SK-N-MC (cell line): Measurements from ENCODE around the gene GRAMD2A.

Experiments
- DNase-seq: peaks from one replicate; pipeline ENCODE4 v3.0.0-alpha.2; 2011; ENCODE audit warnings: low read depth, low spot score
- H3K27ac ChIP-seq: fragments of 200-600 bp; sonication (generic); 2 replicates; pipeline ENCODE4 v1.5.1; 2016; ENCODE audit warnings: mixed run types
- H3K36me3 ChIP-seq: fragments of 200-600 bp; sonication (generic); 2 replicates; pipeline ENCODE4 v1.6.1; 2017; ENCODE audit warnings: antibody characterized with exemption, low read length, mixed read lengths; ENCODE audit not compliant: insufficient read depth
- H3K4me3 ChIP-seq: fragments of 200-600 bp; sonication (generic); 2 replicates; pipeline ENCODE4 v1.5.1; 2016
- H3K9ac ChIP-seq: fragments of 200-600 bp; sonication (generic); 2 replicates; pipeline ENCODE4 v1.8.0; 2017; ENCODE audit warnings: mixed run types, mixed read lengths; ENCODE audit not compliant: insufficient read length
- H3K9me3 ChIP-seq: fragments of 200-600 bp; sonication (generic); 2 replicates; pipeline ENCODE4 v1.6.1; 2017; ENCODE audit warnings: low read depth, mild to moderate bottlenecking, antibody characterized with exemption, low read length, moderate library complexity, mixed read lengths
- EZH2 ChIP-seq: fragments of 200-600 bp; sonication (generic); IDR thresholded peaks from one replicate; pipeline ENCODE4 v1.6.1; 2017; ENCODE audit warnings: antibody characterized with exemption
- FOXP2 ChIP-seq: optimal IDR thresholded peaks from 2 replicates; pipeline ENCODE3; 2011; ENCODE audit warnings: mild to moderate bottlenecking, moderate library complexity; ENCODE audit not compliant: insufficient read depth; ENCODE audit errors: extremely low read length, control extremely low read depth
- POLR2AphosphoS5 ChIP-seq: IDR thresholded peaks from 2 replicates; pipeline ENCODE4 v1.6.1; 2012; ENCODE audit warnings: mild to moderate bottlenecking, low read depth, low read length, borderline replicate concordance

GRAMD2A gene

DNA sequence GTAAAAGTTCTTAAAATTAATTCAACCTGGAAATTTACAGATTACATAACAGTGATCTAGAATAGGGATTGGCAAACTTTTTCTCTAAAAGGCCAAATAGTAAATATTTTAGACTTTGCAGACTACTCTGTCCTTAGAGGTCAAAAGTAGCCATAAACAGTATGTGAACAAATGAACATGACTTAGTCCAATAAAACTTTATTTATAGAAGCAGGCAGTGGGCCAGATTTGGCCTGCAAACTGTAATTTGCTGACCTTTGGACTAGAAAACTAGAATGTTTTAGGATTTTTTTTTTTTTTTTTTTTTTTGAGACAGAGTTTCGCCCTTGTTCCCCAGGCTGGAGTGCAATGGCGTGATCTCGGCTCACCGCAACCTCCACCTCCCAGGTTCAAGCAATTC lies 67.3 kb downstream of the GRAMD2A start:
- TF ChIP-seq EZH2 (no peak), FOXP2 (no peak), POLR2AphosphoS5 (no peak)
- no peak overlapping the region for H3K27ac ChIP-seq
- DNase-seq = no peak

DNA sequence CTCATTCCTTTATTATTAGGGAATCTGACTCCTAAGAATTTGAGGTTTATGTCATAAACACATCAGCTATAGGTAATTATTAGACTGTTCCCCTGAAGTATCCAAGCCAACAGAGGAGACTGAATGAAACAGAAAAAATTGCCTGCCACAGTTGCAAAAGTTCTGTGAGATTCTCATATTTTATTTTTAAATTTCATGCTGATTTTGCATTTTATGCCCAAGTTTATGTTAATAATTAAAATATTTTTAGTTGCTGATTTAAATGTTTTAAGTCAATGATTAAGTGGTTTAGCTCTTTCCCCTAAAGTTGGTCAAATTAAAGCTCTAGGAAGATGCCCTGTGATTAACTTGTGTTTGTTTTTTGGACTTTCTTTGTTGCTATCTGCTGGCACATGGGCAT lies 69.2 kb downstream of the GRAMD2A start:
- Histone ChIP-seq H3K27ac (no peak overlapping the region), H3K36me3 (no peaks in the 10 kb centered on the region), H3K9ac (no peak overlapping the region), H3K4me3 (no peak overlapping the region), H3K9me3 (no peaks in the 10 kb centered on the region)
- DNase-seq = no peak
- TF ChIP-seq FOXP2 (no peak), EZH2 (no peak), POLR2AphosphoS5 (no peak)

More for the DNA sequence above, 67.3 kb downstream of the GRAMD2A start:
- Histone ChIP-seq H3K9me3 (no peaks in the 10 kb centered on the region), H3K36me3 (no peaks in the 10 kb centered on the region), H3K9ac (no peak overlapping the region), H3K4me3 (no peak overlapping the region)

DNA sequence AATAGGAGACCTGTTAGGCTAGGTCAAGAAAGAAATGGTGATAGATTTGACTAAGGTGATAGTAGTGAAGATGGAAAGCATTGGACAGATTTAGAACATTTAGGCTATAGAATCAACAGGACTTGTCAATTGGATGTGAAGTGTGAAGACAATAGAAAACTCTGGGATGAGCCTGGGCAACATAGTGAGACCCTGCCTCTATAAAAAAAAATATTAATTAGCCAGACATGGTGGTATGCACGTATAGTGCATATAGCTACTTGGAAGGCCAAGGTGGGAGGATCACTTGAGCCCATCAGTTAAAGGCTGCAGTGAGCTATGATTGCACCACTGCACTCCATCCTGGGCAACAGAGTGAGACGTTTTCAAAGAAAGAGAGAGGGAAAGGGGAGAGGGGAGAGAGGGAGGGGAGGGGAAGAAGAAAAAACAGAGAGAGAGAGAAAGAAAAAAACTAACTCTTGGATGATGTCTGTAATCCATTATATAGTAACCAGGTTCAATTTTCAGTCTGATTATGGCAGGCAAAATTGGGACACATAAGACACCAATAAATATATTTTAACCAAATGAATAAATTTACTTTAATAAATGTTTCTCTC lies 69.8 kb downstream of the GRAMD2A start:
- Histone ChIP-seq H3K9me3 (no peaks in the 10 kb centered on the region), H3K4me3 (no peak overlapping the region), H3K27ac (no peak overlapping the region), H3K9ac (no peak overlapping the region), H3K36me3 (no peaks in the 10 kb centered on the region)
- no peak for DNase-seq
- TF ChIP-seq EZH2 = no peak
- no peak for TF ChIP-seq POLR2AphosphoS5
- TF ChIP-seq FOXP2 = no peak

DNA sequence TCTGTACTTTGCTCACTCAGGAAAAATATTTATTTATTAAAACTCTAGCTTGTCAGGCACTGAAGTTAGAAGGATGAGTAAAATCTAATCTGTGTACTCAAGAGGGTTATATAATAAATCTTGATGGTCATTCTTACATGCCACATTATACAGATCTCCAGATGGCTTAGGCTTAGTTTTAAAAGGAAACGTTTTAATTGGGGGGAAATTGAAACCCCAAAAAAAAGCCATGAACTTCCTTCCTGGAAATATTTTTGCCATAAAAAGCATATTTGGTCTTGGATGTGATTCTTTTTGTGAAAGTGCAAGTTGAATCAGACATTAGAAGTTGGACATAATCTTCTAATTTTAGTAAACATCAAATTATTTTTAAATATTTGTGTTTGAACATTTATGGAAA lies 73.4 kb downstream of the GRAMD2A start:
- H3K9me3 ChIP-seq = no peaks in the 10 kb centered on the region
- TF ChIP-seq FOXP2 = no peak
- no peak for TF ChIP-seq EZH2

DNA sequence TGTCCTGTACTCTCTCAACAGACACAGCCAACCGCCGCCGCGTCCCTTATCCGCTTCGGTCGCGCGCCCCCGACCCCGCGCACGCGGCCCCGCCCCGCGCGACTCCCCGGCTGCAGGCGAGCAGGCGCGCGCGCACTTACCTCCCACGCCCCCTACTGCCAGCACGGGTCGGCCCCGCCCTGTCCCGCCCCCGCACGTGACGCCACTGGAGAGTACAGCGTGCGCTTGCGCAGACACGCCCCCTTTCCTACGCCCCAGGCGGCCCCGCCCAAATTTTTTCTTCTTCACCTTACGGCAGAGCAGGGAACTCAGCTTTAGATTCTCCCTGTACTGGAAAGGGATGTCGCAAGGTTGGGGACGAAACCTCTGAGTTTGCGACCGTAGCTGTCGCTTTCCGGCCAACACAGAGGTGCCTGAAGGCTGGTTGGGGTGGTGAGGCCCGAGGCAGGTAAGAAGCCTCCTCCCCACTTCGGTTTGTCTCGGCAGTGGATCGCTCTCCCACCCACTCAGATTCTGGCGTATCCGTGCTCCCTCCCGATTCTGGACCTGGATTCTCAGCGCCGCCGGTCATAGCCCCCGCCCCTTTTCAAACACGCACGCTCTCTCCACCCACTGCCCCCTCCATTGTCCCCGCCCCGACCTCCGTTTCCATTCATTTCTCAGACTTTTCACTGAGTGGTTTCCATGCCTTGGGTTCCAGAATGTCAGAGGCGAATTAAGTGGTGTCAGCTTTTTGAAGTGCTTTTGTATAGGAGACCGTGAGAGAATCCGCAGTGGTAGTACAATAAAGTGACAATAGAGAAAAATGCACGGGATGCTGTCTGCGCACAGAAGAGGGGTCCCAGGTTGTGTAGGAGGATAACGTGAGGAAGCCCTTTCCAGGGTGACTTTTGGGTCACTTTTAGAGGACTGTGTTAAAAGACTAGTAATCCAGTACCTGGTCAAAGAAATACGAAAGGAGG lies 79.3 kb downstream of the GRAMD2A start, which contains the start of the genes MYO9A and SENP8:
Gene MYO9A (minus strand): TSS at position 134 of the 962 bp plus-strand sequence. CDS start 71,587 bp downstream, outside the sequence.
Gene SENP8 (plus strand): TSS at position 387 of the 962 bp plus-strand sequence. CDS start 21,221 bp downstream, outside the sequence.
- peak; percentile 99 for DNase-seq
- Histone ChIP-seq H3K9me3 (no peaks in the 10 kb centered on the region), H3K4me3 (peak within 1 kb of the TSS; percentile 84), H3K27ac (peak within 1 kb of the TSS; percentile 94), H3K9ac (peak within 1 kb of the TSS; percentile 93), H3K36me3 (no peaks in the 10 kb centered on the region)
- TF ChIP-seq POLR2AphosphoS5 (peak; percentile 90), FOXP2 (peak; percentile 46), EZH2 (no peak)

More for the DNA sequence above, 73.4 kb downstream of the GRAMD2A start:
- Histone ChIP-seq H3K9ac (no peak overlapping the region), H3K4me3 (no peak overlapping the region), H3K36me3 (no peaks in the 10 kb centered on the region), H3K27ac (no peak overlapping the region)
- DNase-seq = no peak

DNA sequence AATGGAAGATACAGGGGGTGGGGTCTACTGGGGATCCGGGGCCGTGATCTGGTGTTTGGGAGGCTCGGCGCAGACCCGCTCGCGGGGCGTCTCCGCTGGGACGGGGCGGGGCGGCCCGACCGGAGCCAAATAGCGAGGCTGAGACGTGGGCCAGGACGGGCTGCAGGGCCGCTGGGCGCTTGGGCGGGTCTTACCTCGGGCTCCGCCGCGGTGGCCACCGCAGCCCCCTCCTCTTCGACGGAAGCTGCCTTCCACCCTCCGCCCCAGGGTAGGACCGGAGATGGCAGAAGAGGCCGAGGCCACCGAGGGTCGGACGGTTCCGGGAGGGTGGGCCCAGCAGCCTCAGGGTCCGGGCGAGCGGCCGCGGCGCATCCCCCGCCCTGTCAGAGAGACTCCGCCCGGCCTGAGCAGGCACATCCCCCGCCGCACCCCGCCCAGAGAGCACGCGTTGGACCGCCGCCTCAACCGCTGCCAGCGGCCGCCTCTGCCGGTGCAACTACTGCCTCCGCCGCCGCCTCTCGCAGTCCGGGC lies 80.0 kb downstream of the GRAMD2A start:
- no peak for DNase-seq
- H3K9ac ChIP-seq = peak overlapping the region; percentile 70
- peak overlapping the region; percentile 84 for H3K4me3 ChIP-seq
- H3K27ac ChIP-seq = no peak overlapping the region
- no peaks in the 10 kb centered on the region for H3K9me3 ChIP-seq
- TF ChIP-seq POLR2AphosphoS5 (no peak), FOXP2 (no peak), EZH2 (no peak)
- no peaks in the 10 kb centered on the region for H3K36me3 ChIP-seq

DNA sequence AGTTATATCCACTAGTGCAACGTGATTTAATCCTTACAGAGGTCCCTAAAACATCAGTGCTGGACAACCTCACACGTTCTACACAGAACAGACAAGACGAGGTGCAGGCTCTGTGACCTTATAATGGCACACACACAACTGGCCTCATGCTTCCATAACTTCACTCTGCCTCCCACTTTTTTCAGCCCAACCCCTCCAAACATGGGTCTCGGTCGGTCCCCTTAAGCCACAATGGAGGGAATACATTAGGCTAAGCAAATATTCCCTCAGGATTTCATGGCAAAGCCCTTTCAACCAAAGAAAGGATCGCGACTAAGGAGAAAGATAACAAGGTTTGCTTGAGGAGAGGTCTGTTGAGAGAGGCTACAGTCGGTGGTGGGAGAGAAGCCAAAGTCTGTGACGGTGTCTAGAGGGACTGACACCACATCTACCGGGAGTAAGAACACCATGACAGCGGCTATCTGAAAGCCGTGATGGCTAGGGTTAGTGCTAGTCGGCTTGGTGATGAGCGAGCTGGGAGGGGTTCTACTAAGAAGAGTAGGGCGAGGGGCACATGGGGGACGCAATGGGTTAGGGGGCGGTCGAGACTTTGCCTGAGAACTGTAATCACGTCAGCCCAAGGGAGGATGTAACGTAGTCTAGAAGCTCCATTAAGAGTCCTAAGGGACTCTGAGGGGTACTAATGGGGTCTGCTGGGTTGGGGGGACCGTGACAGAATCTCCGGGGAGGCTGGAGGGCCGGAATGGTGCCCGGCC lies 80.7 kb downstream of the GRAMD2A start:
- no peak for DNase-seq
- peak overlapping the region; percentile 84 for H3K4me3 ChIP-seq
- no peak overlapping the region for H3K27ac ChIP-seq
- no peaks in the 10 kb centered on the region for H3K9me3 ChIP-seq
- no peak for TF ChIP-seq EZH2
- no peak for TF ChIP-seq POLR2AphosphoS5
- no peak for TF ChIP-seq FOXP2
- no peaks in the 10 kb centered on the region for H3K36me3 ChIP-seq
- peak overlapping the region; percentile 70 for H3K9ac ChIP-seq

DNA sequence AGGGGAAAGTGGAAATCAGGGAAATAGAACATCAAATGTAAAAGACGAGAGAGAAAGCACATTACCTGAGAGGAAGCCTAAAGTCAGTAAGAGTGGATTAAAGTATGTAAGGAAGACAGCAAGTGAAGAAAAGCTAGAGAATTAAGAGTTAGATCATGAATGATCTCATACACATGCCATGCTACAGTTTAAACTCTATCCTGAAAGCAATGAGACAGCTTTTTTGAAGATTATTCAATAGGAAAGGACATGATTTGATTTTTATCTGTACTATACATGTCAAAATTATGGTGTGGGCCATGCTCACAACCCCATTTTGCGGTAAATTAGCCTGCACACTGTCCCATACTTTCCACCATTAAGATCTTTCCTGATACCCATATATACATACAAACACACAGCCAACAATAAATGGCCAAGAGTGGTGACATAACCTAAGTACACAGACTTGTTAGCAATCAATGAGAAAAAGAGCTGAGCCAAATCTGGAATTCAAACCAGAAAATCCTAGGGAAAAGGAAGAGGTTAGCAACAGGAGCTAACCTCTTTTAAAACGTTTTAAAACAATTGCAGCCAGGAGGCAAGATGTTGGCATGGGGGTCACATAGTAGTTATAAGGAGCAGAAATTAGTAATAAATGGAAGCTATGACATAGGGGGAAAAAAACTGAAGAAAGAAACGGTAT lies 84.1 kb downstream of the GRAMD2A start:
- H3K9me3 ChIP-seq = no peaks in the 10 kb centered on the region
- H3K4me3 ChIP-seq = no peak overlapping the region
- H3K9ac ChIP-seq = no peak overlapping the region
- no peak for DNase-seq
- no peaks in the 10 kb centered on the region for H3K36me3 ChIP-seq
- H3K27ac ChIP-seq = no peak overlapping the region; the same call in 1 of the 2 replicates
- TF ChIP-seq FOXP2 = no peak
- TF ChIP-seq EZH2 = no peak
- TF ChIP-seq POLR2AphosphoS5 = no peak
